NT2/D1 (cell line): Measurements from ENCODE around the gene VPS36.

ENCODE experiments used
- DNase-seq: peaks from one replicate; pipeline ENCODE4 v3.0.0-alpha.2; 2011; ENCODE audit warnings: low read depth, low spot score
- H3K27me3 ChIP-seq: 2 replicates; pipeline ENCODE4 v1.6.0; 2011; ENCODE audit warnings: mild to moderate bottlenecking; ENCODE audit not compliant: insufficient read length, insufficient read depth
- H3K36me3 ChIP-seq: 2 replicates; pipeline ENCODE4 v1.6.1; 2011; ENCODE audit warnings: mild to moderate bottlenecking, low read length, mixed read lengths; ENCODE audit not compliant: insufficient read depth, insufficient read length
- H3K4me1 ChIP-seq: 2 replicates; pipeline ENCODE4 v1.5.1; 2011; ENCODE audit not compliant: insufficient read depth, insufficient read length
- H3K4me3 ChIP-seq: 2 replicates; pipeline ENCODE4 v1.5.1; 2011; ENCODE audit warnings: low read depth; ENCODE audit not compliant: insufficient read length
- H3K9ac ChIP-seq: 2 replicates; pipeline ENCODE4 v1.6.0; 2011; ENCODE audit warnings: low read depth; ENCODE audit not compliant: insufficient read length
- H3K9me3 ChIP-seq: 2 replicates; pipeline ENCODE4 v1.5.1; 2011; ENCODE audit warnings: mild to moderate bottlenecking, low read length; ENCODE audit not compliant: insufficient read depth
- SUZ12 ChIP-seq: IDR thresholded peaks from 2 replicates; pipeline ENCODE4 v1.6.1; 2011; ENCODE audit not compliant: insufficient read length, insufficient read depth; ENCODE audit errors: extremely low read depth
- YY1 ChIP-seq: IDR thresholded peaks from 2 replicates; pipeline ENCODE4 v1.6.1; 2011; ENCODE audit not compliant: insufficient read length, insufficient read depth
- ZNF274 ChIP-seq: IDR thresholded peaks from 2 replicates; pipeline ENCODE4 v1.6.1; 2011; ENCODE audit warnings: mild to moderate bottlenecking, low read depth, low read length

VPS36 gene

GRCh38 chr13:52406629-52407028 is 43.8 kb downstream of the VPS36 start:
- DNase-seq, result no peak
- Histone ChIP-seq H3K4me1 (no peaks in the 10 kb centered on the region), H3K4me3 (no peak overlapping the region), H3K36me3 (no peaks in the 10 kb centered on the region), H3K9ac (no peak overlapping the region), H3K9me3 (no peaks in the 10 kb centered on the region), H3K27me3 (peaks cover 20% of the 10 kb centered on the region)
- TF ChIP-seq YY1 (no peak), ZNF274 (no peak), SUZ12 (no peak)

DNA sequence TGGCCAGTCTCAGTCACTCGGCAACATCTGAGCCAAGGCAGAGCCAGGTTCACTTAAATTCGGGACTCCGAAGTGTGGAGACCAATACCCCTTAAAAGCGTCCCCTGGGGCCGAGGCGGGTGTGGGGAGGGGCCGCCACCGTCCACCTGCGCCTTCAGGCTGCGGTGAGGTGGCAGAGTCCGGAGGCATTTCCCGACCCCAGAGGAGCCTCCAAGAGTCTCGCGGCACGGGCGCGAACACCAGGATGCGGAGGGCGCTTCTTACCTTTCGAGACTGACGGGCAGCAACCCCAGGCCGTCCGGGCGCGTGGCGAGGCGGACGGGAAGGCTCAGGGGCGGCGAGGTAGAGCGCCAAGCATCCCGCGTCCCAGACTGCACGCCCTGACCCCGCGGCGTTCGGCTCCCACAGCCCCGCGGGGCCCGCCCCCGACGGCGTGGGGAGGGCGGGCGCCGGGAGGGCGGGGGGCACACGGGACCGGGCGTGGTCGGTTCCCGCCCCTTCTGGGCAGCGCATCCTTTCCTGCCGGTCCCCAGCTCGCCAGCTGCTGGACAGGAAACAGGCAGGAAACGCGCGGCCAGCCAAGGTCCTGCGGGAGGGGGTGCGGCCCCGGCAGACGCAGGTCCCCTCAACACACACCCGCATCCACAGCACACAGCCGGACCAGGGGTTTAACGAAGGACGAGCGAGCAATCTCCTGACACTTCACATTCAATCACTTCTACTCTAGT is 44.5 kb downstream of the VPS36 start, which contains the start of gene THSD1:
Gene THSD1 (minus strand): TSS at position 406 of the 728 bp plus-strand sequence. CDS start 3,572 bp downstream, outside the sequence.
- peaks cover 20% of the 10 kb centered on the region for H3K27me3 ChIP-seq
- no peak for DNase-seq
- no peaks in the 10 kb centered on the region for H3K36me3 ChIP-seq
- no peaks in the 10 kb centered on the region for H3K9me3 ChIP-seq
- H3K4me1 ChIP-seq, result no peaks in the 10 kb centered on the region
- TF ChIP-seq YY1, result no peak
- TF ChIP-seq SUZ12, result no peak
- no peak for TF ChIP-seq ZNF274
- H3K4me3 ChIP-seq, result peak within 1 kb of the TSS; percentile 28
- H3K9ac ChIP-seq, result peak within 1 kb of the TSS; percentile 32

DNA sequence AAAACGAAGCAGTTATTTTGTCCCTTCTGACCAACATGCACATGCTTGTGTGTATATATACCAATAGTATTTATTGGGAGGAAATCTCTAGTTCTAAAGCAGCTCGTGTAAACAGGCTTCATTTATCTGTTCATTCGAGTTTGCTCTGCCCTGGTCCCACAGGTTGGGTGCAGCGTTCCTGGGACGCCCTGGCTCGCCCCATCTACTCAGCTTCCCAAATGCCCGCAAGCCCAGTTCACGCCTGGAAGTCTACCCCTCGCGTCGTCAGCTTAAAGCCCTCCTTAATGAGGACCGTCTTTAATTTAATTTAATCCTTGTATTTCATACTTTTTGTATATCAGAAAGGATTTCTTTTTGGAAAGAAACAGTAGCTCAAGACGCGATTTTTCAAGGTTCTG is 45.1 kb downstream of the VPS36 start:
- no peaks in the 10 kb centered on the region for H3K36me3 ChIP-seq
- TF ChIP-seq YY1, result no peak
- TF ChIP-seq SUZ12, result no peak
- no peak for TF ChIP-seq ZNF274
- peak overlapping the region; percentile 32 for H3K9ac ChIP-seq
- H3K4me1 ChIP-seq, result no peaks in the 10 kb centered on the region
- DNase-seq, result no peak
- no peaks in the 10 kb centered on the region for H3K9me3 ChIP-seq
- peaks cover 20% of the 10 kb centered on the region for H3K27me3 ChIP-seq
- H3K4me3 ChIP-seq, result no peak overlapping the region

DNA sequence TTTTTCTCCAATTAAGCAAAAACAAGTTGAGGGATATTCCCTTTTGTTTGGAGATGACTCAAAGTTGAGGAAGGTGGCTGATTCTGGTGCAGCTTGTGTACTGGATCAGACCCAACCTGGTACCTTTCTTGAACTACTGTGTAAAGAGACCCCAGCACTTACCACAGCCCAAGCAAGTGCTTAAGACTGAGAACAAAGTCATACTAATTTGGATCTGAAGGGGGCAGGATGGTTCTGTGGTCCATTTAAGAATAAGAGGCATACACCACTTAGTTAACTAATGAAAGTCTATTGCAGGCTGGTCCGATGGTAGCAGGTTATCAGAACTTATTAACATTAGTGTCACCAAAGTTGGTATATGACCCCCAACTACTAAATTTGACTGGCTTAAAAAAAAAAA is 50.7 kb downstream of the VPS36 start:
- no peaks in the 10 kb centered on the region for H3K4me1 ChIP-seq
- no peak overlapping the region for H3K4me3 ChIP-seq
- H3K9ac ChIP-seq, result no peak overlapping the region
- TF ChIP-seq ZNF274 (no peak), SUZ12 (no peak), YY1 (no peak)
- DNase-seq, result no peak
- no peaks in the 10 kb centered on the region for H3K9me3 ChIP-seq
- no peaks in the 10 kb centered on the region for H3K36me3 ChIP-seq
- H3K27me3 ChIP-seq, result peaks cover 2% of the 10 kb centered on the region

DNA sequence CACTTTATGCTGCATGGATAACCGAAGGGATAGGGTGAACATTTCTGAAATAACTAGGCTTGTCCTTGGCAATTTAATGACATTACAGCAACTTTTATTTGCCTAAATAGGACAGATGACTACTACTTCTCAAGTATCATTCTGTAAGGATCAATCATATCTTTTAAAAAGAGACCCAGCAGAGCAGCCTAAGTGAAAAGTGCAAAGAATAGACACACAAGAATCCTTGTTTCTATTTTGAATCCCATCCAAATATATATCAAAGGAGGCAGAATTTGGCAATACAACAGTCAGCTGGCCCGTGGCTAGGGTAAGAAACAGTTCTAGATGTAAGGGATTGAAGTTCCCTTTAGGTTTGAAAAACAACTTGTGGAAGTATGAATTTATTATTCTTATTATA is 51.4 kb downstream of the VPS36 start:
- Histone ChIP-seq H3K4me3 (no peak overlapping the region), H3K36me3 (no peaks in the 10 kb centered on the region), H3K9ac (no peak overlapping the region), H3K9me3 (no peaks in the 10 kb centered on the region), H3K27me3 (no peaks in the 10 kb centered on the region), H3K4me1 (no peaks in the 10 kb centered on the region)
- DNase-seq, result no peak
- TF ChIP-seq YY1 (no peak), ZNF274 (no peak)

GRCh38 chr13:52395704-52396103 is 54.7 kb downstream of the VPS36 start:
- no peak for DNase-seq
- Histone ChIP-seq H3K9ac (no peak overlapping the region), H3K9me3 (no peaks in the 10 kb centered on the region), H3K27me3 (no peaks in the 10 kb centered on the region), H3K36me3 (no peaks in the 10 kb centered on the region), H3K4me3 (no peak overlapping the region), H3K4me1 (no peaks in the 10 kb centered on the region)
- TF ChIP-seq YY1 (no peak), ZNF274 (no peak), SUZ12 (no peak)

GRCh38 chr13:52394586-52394985 is 55.8 kb downstream of the VPS36 start:
- no peak for DNase-seq
- H3K9me3 ChIP-seq, result no peaks in the 10 kb centered on the region
- TF ChIP-seq YY1 (no peak), ZNF274 (no peak), SUZ12 (no peak)
- H3K4me3 ChIP-seq, result no peak overlapping the region
- no peaks in the 10 kb centered on the region for H3K27me3 ChIP-seq
- no peak overlapping the region for H3K9ac ChIP-seq
- no peaks in the 10 kb centered on the region for H3K4me1 ChIP-seq
- H3K36me3 ChIP-seq, result no peaks in the 10 kb centered on the region
